Karpas-422 (cell line): ENCODE measurements around the gene TMEM184C. TPM values are rescaled to one million over a fixed set of nuclear protein-coding genes. Genes with fewer than 3 reads are reported as not detected.

Experiments
- DNase-seq: peaks from one replicate; pipeline ENCODE4 v3.0.0-alpha.2; 2015
- H2AFZ ChIP-seq: fragments of 200-600 bp; sonication (generic); 2 replicates; pipeline ENCODE4 v1.6.1; 2014; ENCODE audit warnings: antibody characterized with exemption, low read length, mixed read lengths
- H3K27ac ChIP-seq: fragments of 200-600 bp; sonication (generic); 2 replicates; pipeline ENCODE4 v1.5.1; 2014; ENCODE audit warnings: mild to moderate bottlenecking, low read length, moderate library complexity
- H3K27me3 ChIP-seq: fragments of 200-600 bp; sonication (generic); 2 replicates; pipeline ENCODE4 v1.6.1; 2014; ENCODE audit warnings: low read length, mixed read lengths
- H3K36me3 ChIP-seq: fragments of 200-600 bp; sonication (generic); 2 replicates; pipeline ENCODE4 v1.6.1; 2014; ENCODE audit warnings: low read length, mixed read lengths; ENCODE audit not compliant: insufficient read depth
- H3K4me1 ChIP-seq: fragments of 200-600 bp; sonication (generic); 2 replicates; pipeline ENCODE4 v1.6.1; 2014; ENCODE audit warnings: mild to moderate bottlenecking, low read length, mixed read lengths
- H3K4me2 ChIP-seq: fragments of 200-600 bp; sonication (generic); 2 replicates; pipeline ENCODE4 v1.6.1; 2014; ENCODE audit warnings: low read length, low read depth, mild to moderate bottlenecking; ENCODE audit not compliant: poor library complexity, severe bottlenecking
- H3K4me3 ChIP-seq: fragments of 200-600 bp; sonication (generic); 2 replicates; pipeline ENCODE4 v1.5.1; 2014; ENCODE audit warnings: mild to moderate bottlenecking, antibody characterized with exemption, low read length, mixed read lengths
- H3K79me2 ChIP-seq: fragments of 200-600 bp; sonication (generic); 2 replicates; pipeline ENCODE4 v1.6.1; 2014; ENCODE audit warnings: mild to moderate bottlenecking, low read length, mixed read lengths
- H3K9ac ChIP-seq: fragments of 200-600 bp; sonication (generic); 2 replicates; pipeline ENCODE4 v1.6.0; 2014; ENCODE audit warnings: low read length
- H3K9me2 ChIP-seq: fragments of 200-600 bp; sonication (generic), shearing (Covaris generic); replicated peaks from 2 replicates; pipeline ENCODE4 v1.6.0; 2014; ENCODE audit warnings: mild to moderate bottlenecking, low read length, moderate library complexity; ENCODE audit not compliant: insufficient read depth
- H3K9me3 ChIP-seq: fragments of 300-700, 200-600 bp; sonication (generic); 2 replicates; pipeline ENCODE4 v1.6.1; 2014; ENCODE audit warnings: low read length, mixed read lengths
- H4K20me1 ChIP-seq: fragments of 200-600 bp; sonication (generic); 2 replicates; pipeline ENCODE4 v1.6.1; 2014; ENCODE audit warnings: mild to moderate bottlenecking, antibody characterized with exemption, low read length, low read depth; ENCODE audit not compliant: insufficient read depth
- total RNA-seq: library from RNA; depleted of rRNA; stranded (reverse); fragments of >200 nt; shearing (Covaris generic); gene quantifications from 2 replicates; pipeline ENCODE4 v1.2.3, GENCODE V29; 2014; ENCODE audit warnings: low replicate concordance; rRNA removed

Gene TMEM184C
- total RNA-seq, result 34.1 and 47.0 TPM in 2 replicates

DNA sequence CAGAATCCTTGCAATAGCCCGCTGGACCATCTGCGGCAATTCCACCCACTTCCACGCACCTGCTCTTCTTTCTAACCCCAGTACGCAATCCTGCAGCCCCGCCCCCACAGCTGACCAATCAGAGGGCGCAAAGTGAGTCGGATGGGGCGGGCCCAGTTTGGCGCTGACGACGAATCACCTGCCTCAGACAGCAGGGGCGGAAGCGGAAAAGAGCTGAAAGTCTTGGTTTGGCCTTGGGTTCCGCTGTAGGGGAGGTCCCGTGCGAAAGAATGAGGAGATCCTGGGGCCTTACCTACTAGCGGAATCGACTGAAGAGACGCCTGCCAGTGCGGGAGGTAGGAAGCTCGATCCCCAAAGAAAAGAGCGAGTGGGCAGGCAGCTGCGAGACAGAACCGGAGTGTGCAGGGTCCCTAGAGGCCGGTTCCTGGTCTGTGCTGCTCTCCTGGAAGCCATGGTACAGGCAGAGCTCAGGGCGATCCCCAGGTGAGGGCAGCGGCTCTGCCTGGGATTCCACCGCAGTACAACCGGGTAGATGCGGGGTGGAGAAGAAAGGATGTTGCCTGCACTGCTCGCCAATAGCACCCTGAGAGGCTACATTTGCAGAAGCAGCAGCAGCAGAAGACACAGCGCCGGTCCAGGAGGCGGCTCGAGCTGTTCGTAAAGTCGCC, at the start of gene TMEM184C:
TSS of gene TMEM184C (plus strand) at position 225 of the 668 bp plus-strand sequence. CDS start 560 bp downstream, outside the sequence.
- Histone ChIP-seq H3K36me3 (peaks cover 13% of the 10 kb centered on the region; the same call in 1 of the 2 replicates), H3K4me3 (peak within 1 kb of the TSS; percentile 92), H3K9me3 (no peaks in the 10 kb centered on the region), H2AFZ (peak within 1 kb of the TSS; percentile 50), H3K79me2 (peaks cover 49% of the 10 kb centered on the region), H3K9me2 (no peaks in the 10 kb centered on the region), H3K4me2 (peak within 1 kb of the TSS; percentile 97), H3K4me1 (peaks cover 36% of the 10 kb centered on the region), H3K27me3 (no peaks in the 10 kb centered on the region), H3K27ac (peak within 1 kb of the TSS; percentile 65), H4K20me1 (peaks cover 5% of the 10 kb centered on the region; the same call in 1 of the 2 replicates), H3K9ac (peak within 1 kb of the TSS; percentile 83)
- peak; percentile 100 for DNase-seq

DNA sequence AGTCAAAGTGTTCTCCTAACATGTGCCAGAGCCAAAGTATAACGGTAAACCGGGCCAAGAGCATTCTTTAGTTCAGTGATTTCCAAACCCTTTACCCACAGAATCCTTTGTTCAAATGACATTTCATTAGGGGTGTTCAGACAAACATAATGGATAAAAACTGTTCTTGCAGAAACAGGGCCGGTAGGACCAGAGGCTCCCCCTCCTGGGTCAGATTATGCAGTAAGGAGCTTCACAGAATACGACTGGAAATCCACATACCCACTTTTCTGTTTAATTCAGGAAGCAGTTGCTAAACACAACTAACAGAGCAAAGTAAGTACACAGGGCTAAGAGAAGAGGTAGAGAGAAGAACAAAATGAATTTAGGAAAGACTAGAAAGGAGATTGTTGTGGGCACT, 46.6 kb upstream of the TMEM184C start:
- H3K27me3 ChIP-seq, result no peaks in the 10 kb centered on the region
- no peak overlapping the region for H2AFZ ChIP-seq
- no peaks in the 10 kb centered on the region for H3K9me2 ChIP-seq
- no peak overlapping the region for H3K9ac ChIP-seq
- no peaks in the 10 kb centered on the region for H3K36me3 ChIP-seq
- DNase-seq, result no peak
- no peaks in the 10 kb centered on the region for H3K79me2 ChIP-seq
- H3K4me3 ChIP-seq, result no peak overlapping the region
- H4K20me1 ChIP-seq, result no peaks in the 10 kb centered on the region
- H3K9me3 ChIP-seq, result no peaks in the 10 kb centered on the region
- no peaks in the 10 kb centered on the region for H3K4me1 ChIP-seq
- H3K27ac ChIP-seq, result no peak overlapping the region
- no peak overlapping the region for H3K4me2 ChIP-seq

DNA sequence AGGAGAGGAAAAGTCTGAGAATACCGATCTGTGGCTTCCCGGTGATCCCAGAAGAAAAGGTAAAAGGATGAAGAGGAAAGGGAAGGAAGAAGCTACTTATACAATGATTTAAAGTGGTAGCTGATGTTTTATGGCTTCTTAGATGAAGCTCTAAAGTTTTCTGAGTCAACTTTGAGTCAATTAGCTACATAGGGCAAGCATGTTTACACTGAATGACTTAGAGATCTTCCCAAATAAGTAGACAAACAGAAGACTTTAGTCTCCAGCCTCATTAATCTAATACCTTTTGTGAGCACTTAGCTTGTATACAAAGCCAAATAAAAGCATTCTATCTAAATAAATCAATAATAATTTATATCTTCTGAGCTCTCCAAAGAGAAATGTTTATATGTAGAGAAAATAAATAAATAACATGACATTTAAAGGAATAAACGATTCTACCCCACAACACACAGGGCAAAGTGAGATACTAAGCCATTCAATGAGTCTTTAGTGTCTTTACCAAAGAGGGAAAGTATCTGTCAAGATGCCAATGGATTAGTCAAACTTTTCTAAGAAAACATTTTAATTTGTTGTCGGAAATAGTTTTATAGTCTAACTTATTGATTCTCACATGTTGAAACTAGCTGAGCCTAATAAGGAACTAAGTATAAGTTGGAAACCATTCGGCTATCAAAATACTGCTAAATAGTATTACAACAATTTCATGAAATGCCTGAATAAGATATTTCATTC, 46.0 kb upstream of the TMEM184C start:
- Histone ChIP-seq H2AFZ (no peak overlapping the region), H3K9me2 (no peaks in the 10 kb centered on the region), H3K4me2 (no peak overlapping the region), H3K27ac (no peak overlapping the region), H3K36me3 (no peaks in the 10 kb centered on the region), H3K9ac (no peak overlapping the region), H3K4me1 (no peaks in the 10 kb centered on the region), H3K4me3 (no peak overlapping the region), H3K9me3 (no peaks in the 10 kb centered on the region), H3K79me2 (no peaks in the 10 kb centered on the region), H3K27me3 (no peaks in the 10 kb centered on the region), H4K20me1 (no peaks in the 10 kb centered on the region)
- DNase-seq, result no peak

DNA sequence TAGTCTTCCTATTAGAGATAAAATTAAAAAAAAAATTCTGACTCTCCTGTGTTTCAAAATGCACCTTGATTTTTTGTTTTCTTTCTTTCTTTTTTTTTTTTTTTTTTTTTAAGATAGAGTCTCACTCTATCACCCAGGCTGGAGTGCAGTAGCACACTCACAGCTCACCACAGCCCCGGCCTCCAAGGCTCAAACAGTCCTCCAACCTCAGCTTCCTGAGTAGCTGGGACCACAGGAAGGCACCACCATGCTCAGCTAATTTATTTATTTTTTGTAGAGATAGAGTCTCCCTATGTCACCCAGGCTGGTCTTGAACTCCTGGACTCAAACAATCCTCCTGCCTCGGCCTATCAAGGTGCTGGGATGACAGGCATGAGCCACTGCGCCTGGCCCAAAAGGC, 41.1 kb upstream of the TMEM184C start:
- no peak overlapping the region for H3K9ac ChIP-seq
- no peaks in the 10 kb centered on the region for H3K9me3 ChIP-seq
- no peaks in the 10 kb centered on the region for H3K4me1 ChIP-seq
- no peaks in the 10 kb centered on the region for H4K20me1 ChIP-seq
- H2AFZ ChIP-seq, result no peak overlapping the region
- no peaks in the 10 kb centered on the region for H3K27me3 ChIP-seq
- no peak overlapping the region for H3K27ac ChIP-seq
- DNase-seq, result no peak
- no peak overlapping the region for H3K4me2 ChIP-seq
- H3K36me3 ChIP-seq, result no peaks in the 10 kb centered on the region
- H3K9me2 ChIP-seq, result no peaks in the 10 kb centered on the region
- H3K79me2 ChIP-seq, result no peaks in the 10 kb centered on the region
- H3K4me3 ChIP-seq, result no peak overlapping the region

DNA sequence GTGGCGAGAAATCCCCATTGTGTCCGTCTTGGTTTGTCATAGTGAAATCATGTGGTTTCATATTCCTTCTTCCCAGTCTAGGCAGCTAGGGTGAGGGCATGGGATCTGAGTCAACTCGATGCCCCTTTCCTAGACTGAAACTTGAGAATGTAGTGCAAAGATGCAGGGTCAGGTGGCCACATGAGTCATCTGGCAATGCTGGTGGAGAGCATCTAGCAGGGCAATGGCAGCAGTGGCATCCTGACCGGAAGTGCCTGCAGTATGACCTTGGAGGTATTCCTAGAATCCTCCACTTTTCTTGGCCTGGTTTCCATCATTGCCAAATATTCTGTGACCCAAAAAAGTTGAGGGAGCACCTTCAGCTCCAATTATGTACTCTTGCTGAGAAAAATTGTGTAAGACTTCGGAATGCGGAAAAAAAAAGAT, 39.1 kb upstream of the TMEM184C start:
- no peaks in the 10 kb centered on the region for H3K9me2 ChIP-seq
- H3K9ac ChIP-seq, result no peak overlapping the region
- no peak overlapping the region for H3K4me3 ChIP-seq
- H3K36me3 ChIP-seq, result no peaks in the 10 kb centered on the region
- H3K9me3 ChIP-seq, result no peaks in the 10 kb centered on the region
- H3K27ac ChIP-seq, result no peak overlapping the region
- H3K79me2 ChIP-seq, result no peaks in the 10 kb centered on the region
- no peaks in the 10 kb centered on the region for H4K20me1 ChIP-seq
- no peaks in the 10 kb centered on the region for H3K27me3 ChIP-seq
- H3K4me2 ChIP-seq, result no peak overlapping the region
- no peak for DNase-seq
- no peak overlapping the region for H2AFZ ChIP-seq
- no peaks in the 10 kb centered on the region for H3K4me1 ChIP-seq

DNA sequence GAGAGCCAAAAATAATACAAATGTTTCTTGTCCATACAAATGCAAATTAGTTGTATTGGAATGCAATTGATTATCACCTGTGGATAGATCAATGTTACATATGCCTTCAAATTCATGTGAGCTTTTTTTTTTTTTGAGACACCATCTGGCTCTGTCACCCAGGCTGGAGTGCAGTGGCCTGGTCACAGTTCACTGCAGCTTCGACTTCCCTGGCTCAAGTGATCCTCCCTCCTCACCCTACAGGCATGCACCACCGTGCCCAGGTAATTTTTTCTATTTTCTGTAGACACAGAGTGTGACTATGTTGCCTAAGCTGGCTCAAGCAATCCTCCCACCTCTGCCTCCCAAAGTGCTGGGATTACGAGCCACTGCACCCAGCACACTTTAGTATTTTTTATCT, 38.6 kb upstream of the TMEM184C start:
- no peak overlapping the region for H2AFZ ChIP-seq
- H3K9ac ChIP-seq, result no peak overlapping the region
- no peaks in the 10 kb centered on the region for H3K36me3 ChIP-seq
- H3K9me3 ChIP-seq, result no peaks in the 10 kb centered on the region
- no peaks in the 10 kb centered on the region for H4K20me1 ChIP-seq
- no peak overlapping the region for H3K4me3 ChIP-seq
- H3K79me2 ChIP-seq, result no peaks in the 10 kb centered on the region
- no peak overlapping the region for H3K4me2 ChIP-seq
- no peak for DNase-seq
- H3K9me2 ChIP-seq, result no peaks in the 10 kb centered on the region
- no peaks in the 10 kb centered on the region for H3K27me3 ChIP-seq
- no peaks in the 10 kb centered on the region for H3K4me1 ChIP-seq
- H3K27ac ChIP-seq, result no peak overlapping the region

DNA sequence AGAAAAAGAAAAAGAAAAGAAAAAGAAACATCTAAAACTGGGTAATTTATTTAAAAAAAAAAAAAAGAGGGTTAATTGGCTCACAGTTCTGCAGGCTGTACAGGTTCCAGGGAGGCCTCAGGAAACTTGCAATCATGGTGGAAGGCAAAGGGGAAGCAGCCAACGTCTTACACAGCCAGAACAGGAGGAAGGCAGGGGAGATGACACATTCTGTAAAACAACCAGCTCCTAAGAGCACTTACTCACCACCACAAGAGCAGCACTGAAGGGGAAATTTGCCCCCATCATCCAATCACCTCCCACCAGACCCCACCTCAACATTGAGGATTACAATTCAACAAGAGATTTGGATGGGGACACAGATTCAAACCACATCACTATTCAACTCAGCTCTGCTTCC, 36.8 kb upstream of the TMEM184C start:
- H3K9me3 ChIP-seq, result no peaks in the 10 kb centered on the region
- no peaks in the 10 kb centered on the region for H3K36me3 ChIP-seq
- H3K27ac ChIP-seq, result no peak overlapping the region
- no peak overlapping the region for H3K4me2 ChIP-seq
- H4K20me1 ChIP-seq, result no peaks in the 10 kb centered on the region
- H3K4me3 ChIP-seq, result no peak overlapping the region
- no peak for DNase-seq
- no peak overlapping the region for H3K9ac ChIP-seq
- no peaks in the 10 kb centered on the region for H3K9me2 ChIP-seq
- H3K4me1 ChIP-seq, result no peaks in the 10 kb centered on the region
- H3K27me3 ChIP-seq, result no peaks in the 10 kb centered on the region
- no peaks in the 10 kb centered on the region for H3K79me2 ChIP-seq
- H2AFZ ChIP-seq, result no peak overlapping the region

DNA sequence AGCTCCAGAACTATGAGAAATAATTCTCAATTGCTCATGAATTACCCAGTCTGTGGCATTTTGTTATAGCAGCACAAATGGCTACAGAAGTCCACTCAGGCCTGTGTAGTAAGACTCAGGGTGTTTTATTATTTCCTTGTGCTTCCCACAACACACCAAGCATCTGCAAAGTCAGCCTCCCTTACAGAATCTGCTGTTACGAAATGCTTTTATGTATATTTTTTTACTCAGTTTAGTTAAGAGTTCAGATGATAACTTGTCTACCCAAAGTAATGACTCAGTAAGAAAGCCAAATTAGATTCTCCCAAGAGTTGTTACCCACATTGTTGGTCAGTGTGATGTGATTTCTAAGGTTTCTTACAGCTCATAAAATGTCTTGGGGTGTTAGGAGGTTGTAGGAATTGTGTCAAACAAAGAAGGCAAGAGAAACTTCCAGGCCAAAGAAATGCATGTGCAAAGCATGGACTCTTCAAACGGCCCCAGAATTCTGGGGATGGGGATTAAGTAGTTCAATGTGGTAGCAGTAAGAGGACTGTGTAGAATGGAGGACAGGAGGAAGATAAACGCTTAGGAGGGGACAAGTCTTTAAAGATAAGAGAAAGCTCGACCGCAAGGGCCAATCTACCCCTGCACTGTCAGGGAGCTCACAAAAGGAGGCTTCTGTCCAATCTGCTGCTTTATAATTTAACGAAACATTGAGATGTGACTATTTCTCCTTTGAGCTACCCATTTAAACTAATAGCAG, 35.4 kb upstream of the TMEM184C start:
- Histone ChIP-seq H3K27ac (no peak overlapping the region), H3K4me2 (no peak overlapping the region), H3K27me3 (no peaks in the 10 kb centered on the region), H3K9ac (no peak overlapping the region), H3K79me2 (no peaks in the 10 kb centered on the region), H3K36me3 (no peaks in the 10 kb centered on the region), H3K4me3 (no peak overlapping the region), H3K9me2 (no peaks in the 10 kb centered on the region), H2AFZ (no peak overlapping the region), H3K9me3 (no peaks in the 10 kb centered on the region), H3K4me1 (no peaks in the 10 kb centered on the region), H4K20me1 (no peaks in the 10 kb centered on the region)
- no peak for DNase-seq
